ENCODE data around the gene CETP. TPM values are rescaled to one million over a fixed set of nuclear protein-coding genes. Genes with fewer than 3 reads are reported as not detected.
"Not testable (repeated sequence)": the region's sequence is repeated elsewhere in the genome, so short reads cannot be mapped to it uniquely, and the experiment has no call there.

CETP gene
- total RNA-seq, 1 donor from 2014 or later: not detected

DNA sequence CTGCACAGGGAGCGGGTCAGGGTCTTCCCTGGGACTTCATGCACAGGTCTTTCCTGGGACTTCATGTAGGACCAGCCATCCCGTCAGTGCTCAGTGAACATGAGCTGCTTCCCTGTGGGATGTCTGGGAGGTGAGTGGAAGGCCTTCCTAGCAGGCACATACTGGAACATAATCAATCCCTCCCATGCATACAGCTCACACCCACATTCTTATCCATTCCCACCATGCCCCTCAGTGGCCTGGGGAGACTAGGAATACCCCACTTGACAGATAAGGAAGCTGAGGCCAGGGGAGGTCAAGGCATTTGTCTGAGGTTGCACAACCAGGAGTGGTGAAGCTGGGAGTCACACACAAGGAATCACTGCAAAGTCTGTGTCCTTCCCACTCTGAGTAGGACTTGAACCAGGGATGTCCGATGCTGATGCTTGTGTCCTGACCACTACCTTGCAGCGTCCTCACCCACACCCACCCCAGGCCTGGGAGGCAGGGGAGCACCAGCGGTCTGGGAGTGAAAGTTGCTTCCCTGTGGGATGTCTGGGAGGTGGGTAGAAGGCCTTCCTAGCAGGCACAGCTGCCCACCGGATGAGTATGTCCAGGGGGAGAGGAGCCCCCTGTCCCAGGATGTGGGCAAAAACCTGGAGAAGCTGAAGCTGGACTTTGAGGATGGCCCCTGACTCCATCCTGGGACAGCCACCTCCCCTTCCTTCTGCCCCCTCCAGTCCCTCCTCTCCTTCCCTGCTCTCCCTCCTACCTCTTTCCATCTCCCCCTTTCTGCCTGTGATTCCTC is 26.6 kb downstream of the CETP start:
- H3K27ac Mint-ChIP-seq: no peak overlapping the region
- H3K9me3 Mint-ChIP-seq (ENCODE audit: low read depth): no peaks in the 10 kb centered on the region
- no peaks in the 10 kb centered on the region for H3K36me3 Mint-ChIP-seq (ENCODE audit: insufficient read depth)
- H3K27me3 Mint-ChIP-seq: peaks cover 75% of the 10 kb centered on the region
- DNase-seq (ENCODE audit: low spot score, unreplicated experiment): no peak
- H3K4me3 Mint-ChIP-seq (ENCODE audit: low read depth): no peak overlapping the region
- H3K4me1 Mint-ChIP-seq (ENCODE audit: low read depth): no peaks in the 10 kb centered on the region
- TF ChIP-seq, protein P1, sequence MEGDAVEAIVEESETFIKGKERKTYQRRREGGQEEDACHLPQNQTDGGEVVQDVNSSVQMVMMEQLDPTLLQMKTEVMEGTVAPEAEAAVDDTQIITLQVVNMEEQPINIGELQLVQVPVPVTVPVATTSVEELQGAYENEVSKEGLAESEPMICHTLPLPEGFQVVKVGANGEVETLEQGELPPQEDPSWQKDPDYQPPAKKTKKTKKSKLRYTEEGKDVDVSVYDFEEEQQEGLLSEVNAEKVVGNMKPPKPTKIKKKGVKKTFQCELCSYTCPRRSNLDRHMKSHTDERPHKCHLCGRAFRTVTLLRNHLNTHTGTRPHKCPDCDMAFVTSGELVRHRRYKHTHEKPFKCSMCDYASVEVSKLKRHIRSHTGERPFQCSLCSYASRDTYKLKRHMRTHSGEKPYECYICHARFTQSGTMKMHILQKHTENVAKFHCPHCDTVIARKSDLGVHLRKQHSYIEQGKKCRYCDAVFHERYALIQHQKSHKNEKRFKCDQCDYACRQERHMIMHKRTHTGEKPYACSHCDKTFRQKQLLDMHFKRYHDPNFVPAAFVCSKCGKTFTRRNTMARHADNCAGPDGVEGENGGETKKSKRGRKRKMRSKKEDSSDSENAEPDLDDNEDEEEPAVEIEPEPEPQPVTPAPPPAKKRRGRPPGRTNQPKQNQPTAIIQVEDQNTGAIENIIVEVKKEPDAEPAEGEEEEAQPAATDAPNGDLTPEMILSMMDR (IDR thresholded peaks at IDR 0.05; ENCODE audit: unreplicated experiment): no peak

DNA sequence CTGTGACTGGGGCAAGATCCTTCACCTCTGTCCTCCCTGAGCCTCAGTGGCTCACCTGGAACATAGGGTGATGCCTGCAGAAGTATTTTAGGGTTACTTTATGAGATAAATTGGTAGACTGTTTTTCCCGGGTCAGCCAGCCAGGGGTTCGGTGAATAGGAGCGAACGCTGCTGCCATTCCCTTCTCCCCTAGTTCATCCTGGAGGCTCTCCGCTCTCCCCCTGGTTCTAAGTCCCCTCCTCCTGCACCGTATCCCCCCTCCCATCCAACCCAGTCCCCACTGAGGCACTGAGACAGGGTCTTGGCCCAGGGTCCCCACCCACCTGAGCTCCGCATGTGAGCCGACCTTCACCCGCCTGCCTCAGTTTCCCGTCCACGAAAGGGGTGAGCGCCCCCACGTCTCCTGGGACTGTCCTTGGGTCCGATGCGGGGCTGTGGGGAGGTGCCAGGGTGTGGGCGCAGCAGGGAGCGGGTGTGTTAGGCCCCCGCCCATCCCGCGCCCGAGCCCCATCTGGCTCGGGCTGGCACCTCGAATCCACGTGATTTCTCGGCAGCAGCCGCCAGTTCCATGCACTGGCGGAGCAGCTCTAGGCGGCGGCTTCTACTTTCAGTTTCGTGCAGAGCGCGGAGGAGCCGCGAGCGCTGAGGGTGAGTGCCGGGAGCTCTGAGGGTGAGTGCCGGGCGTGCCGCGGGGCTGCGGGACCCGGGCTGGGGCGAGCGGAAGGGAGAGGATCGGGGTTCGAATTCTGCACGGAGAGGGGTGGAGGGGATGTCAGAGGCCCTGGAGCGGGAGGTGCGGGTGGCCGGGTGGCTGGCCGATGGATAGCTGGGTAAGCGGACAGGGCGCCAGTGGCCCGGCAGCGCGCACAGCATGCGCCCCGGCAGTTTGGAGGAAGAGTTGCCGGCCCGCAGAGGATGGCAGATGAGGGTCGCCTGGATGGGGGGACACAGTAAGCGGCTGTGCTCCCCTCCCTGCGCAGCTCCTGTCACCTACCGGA is 27.5 kb downstream of the CETP start, which contains the start of gene NLRC5:
Gene NLRC5 (plus strand): TSS at position 610 of the 998 bp plus-strand sequence. CDS start 31,156 bp downstream, outside the sequence.
- DNase-seq (ENCODE audit: low spot score, unreplicated experiment): peak; percentile 41
- Mint-ChIP-seq H3K27me3 (peaks cover 84% of the 10 kb centered on the region), H3K4me1 (ENCODE audit: low read depth) (no peaks in the 10 kb centered on the region), H3K4me3 (ENCODE audit: low read depth) (peak within 1 kb of the TSS; percentile 79), H3K9me3 (ENCODE audit: low read depth) (no peaks in the 10 kb centered on the region), H3K27ac (no peak within 1 kb of the TSS), H3K36me3 (ENCODE audit: insufficient read depth) (no peaks in the 10 kb centered on the region)
- TF ChIP-seq, protein P1 (IDR thresholded peaks at IDR 0.05; ENCODE audit: unreplicated experiment): no peak

DNA sequence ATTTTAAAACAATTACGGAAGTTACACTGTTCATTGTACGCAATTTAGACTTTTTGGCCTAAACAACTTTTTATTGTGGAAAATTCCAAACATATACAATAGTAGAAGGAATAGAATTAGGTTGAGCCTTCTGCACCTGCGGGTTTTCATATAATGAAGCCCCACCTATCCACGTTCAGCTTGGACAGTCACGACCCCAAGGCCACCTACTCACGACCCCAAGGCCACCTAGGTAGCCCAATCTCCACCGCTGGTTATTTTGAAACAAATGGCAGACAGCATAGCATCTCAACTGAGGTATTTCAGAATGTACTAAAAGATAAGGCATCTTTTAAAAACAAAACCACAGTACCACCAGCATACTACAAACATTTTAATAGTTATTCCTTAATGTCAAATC is 28.2 kb downstream of the CETP start:
- Mint-ChIP-seq H3K36me3 (ENCODE audit: insufficient read depth) (no peaks in the 10 kb centered on the region), H3K27ac (no peak overlapping the region), H3K9me3 (ENCODE audit: low read depth) (no peaks in the 10 kb centered on the region), H3K27me3 (peaks cover 84% of the 10 kb centered on the region), H3K4me1 (ENCODE audit: low read depth) (no peaks in the 10 kb centered on the region), H3K4me3 (ENCODE audit: low read depth) (peak overlapping the region; percentile 79)
- no peak for DNase-seq (ENCODE audit: low spot score, unreplicated experiment)
- TF ChIP-seq, protein P1 (IDR thresholded peaks at IDR 0.05; ENCODE audit: unreplicated experiment): no peak

DNA sequence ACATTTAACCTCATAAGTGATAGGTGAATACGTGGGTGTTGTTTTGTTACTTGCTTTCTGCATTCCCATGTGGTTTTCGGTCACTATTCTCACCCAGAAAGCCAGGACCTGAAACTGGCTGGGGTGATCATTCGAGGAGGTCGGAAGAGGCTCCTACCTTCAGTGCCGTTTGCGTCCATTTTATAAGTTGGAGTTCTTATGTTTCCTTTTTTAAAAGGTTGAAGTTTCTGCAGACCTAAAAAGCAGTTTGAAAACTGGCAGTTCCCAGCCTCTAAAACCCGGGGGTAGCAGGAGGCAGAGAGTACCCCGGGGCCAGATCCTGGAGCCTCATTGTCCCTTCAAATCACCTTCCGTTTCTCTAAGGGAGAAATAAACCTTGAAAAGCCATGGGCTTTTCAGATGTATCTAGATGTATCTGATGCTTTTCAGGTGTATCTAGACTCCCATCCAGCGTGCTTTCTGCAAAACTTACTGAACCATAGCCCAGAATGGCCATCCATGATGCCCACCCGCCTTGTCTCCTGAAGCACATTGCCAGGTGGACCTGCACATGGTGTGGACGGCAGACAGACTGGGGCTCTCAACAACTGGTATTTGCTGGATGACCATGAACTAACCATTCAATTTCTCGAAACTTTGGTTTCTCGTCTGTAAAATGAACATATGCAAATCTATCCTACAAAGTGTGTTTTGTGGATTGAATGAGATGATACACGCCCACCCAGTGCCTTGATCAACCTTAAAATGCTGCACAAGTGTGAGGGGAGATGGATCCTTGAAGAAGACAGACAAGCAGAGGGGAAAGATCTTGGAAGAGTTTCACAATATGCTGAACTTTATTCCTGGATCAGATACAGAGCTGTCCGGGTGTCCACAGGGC is 28.9 kb downstream of the CETP start:
- TF ChIP-seq, protein P1 (IDR thresholded peaks at IDR 0.05; ENCODE audit: unreplicated experiment): no peak
- no peak overlapping the region for H3K4me3 Mint-ChIP-seq (ENCODE audit: low read depth)
- no peaks in the 10 kb centered on the region for H3K4me1 Mint-ChIP-seq (ENCODE audit: low read depth)

DNA sequence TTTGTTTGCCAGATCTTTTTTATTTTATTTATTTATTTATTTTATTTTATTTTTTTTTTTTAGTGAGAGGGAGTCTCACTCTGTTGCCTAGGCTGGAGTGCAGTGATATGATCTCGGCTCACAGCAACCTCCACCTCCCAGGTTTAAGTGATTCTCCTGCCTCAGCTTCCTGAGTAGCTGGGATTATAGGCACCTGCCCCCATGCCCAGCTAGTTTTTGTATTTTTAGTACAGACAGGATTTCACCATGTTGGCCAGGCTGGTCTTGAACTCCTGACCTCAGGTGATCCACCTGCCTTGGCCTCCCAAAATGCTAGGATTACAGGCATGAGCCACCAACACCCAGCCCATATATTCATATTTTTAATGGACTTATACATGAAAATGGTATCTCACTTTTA is 30.7 kb downstream of the CETP start:
- H3K27ac Mint-ChIP-seq; H3K4me3 Mint-ChIP-seq (ENCODE audit: low read depth); H3K36me3 Mint-ChIP-seq (ENCODE audit: insufficient read depth); H3K9me3 Mint-ChIP-seq (ENCODE audit: low read depth); DNase-seq (ENCODE audit: low spot score, unreplicated experiment); H3K4me1 Mint-ChIP-seq (ENCODE audit: low read depth): not testable (repeated sequence)
- H3K27me3 Mint-ChIP-seq: peaks cover 77% of the 10 kb centered on the region

More for the DNA sequence above, 28.9 kb downstream of the CETP start:
- Mint-ChIP-seq H3K36me3 (ENCODE audit: insufficient read depth) (no peaks in the 10 kb centered on the region), H3K9me3 (ENCODE audit: low read depth) (no peaks in the 10 kb centered on the region), H3K27ac (no peak overlapping the region), H3K27me3 (peaks cover 81% of the 10 kb centered on the region)
- no peak for DNase-seq (ENCODE audit: low spot score, unreplicated experiment)

Data from progenitor cell of endocrine pancreas (in vitro differentiated cells).